SKM-1 treated with dmso at 0.1 percent for 144 hours (cell line): Measurements from ENCODE around the gene SCD5.

Source experiments
- DNase-seq: peaks from one replicate; lab custom pipeline; 2025; ENCODE audit not compliant: unreplicated experiment; lab: John Stamatoyannopoulos, UW

The SCD5 gene

DNA sequence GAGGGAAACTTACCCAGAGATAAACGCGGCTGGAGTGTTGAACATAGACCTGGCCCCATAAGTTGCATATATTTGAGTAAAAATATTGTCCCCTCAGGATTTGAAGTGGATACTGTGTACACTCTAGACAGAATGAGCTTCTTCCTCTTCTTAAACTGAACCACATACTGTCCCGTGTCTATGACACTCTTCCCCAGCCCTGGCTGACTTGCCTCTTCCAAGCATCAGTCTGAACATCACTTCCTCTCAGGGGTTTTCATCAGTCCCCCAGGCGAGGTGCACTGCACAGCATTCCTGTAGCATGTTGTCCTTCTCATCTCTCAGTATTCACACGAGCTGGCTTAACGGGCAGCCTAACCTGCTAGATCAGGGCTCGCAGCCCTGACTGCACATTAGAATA lies 156.3 kb downstream of the SCD5 start:
- DNase-seq: peak; percentile 27

DNA sequence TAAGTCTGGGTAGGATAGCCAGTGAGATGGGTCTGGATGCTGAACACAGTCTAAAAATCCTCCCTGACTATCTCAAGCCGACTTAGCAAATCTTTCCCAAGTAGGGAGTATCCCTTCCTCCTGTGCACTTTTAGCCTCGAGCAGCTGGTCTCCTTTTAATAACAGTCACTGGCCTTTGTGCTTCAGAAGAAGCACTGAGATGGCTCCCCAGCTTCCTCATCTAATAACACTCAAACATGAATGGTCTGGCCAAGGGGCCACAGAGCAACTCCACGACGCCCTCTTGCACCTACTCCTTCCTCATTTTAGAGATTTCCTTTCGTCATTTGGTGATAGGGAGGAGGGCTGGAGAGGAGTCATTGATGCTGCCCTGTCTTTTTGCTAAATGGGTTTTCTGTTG lies 158.1 kb downstream of the SCD5 start:
- DNase-seq: peak; percentile 61

DNA sequence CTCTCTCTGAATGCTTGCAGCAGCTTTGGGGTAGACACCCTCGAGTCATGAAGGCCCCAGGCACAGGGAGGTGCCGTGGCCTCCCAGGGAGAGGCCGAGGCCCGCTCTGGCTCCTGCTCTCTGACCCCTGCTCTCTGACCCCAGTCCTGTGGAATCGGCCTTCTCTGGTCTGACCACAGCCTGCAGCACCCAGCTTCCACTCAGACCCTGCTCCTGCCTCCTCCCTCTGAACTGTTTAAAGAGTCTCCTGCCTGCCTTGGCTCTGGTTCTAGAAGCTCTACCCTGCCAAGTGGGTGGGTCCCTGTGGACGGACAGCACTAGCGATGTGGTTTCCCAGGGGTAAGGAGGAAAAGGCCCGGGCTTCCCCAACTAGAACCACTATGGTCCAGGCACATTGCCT lies 158.6 kb downstream of the SCD5 start:
- DNase-seq: no peak

- DNase-seq: no peak
Observed at GRCh38 chr4:82638479-82638878, 160.1 kb downstream of the SCD5 start.

DNA sequence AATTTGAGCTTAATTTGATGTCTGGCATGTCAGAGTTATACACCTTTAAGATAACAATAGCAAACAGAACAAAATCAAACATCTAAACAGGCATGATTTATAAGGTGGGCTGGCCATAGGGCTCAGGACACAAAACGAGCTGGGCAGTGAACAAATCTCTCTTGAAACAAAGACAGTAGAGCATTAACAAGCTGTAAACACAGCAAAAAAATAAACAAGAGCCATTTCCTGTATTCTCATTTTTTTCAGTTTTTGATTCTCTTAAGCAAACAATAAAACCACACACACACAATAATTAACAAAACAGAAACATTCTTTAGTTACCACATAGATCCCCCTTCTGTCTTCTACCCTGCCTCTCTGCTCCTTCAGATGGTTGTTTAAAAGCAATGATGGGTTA lies 168.5 kb downstream of the SCD5 start:
- DNase-seq: no peak

- DNase-seq: no peak
Observed at GRCh38 chr4:82629238-82630000, 169.2 kb downstream of the SCD5 start.

GRCh38 chr4:82626251-82626868 lies 172.2 kb downstream of the SCD5 start:
- DNase-seq: no peak

GRCh38 chr4:82624819-82625218 lies 173.8 kb downstream of the SCD5 start:
- no peak for DNase-seq

DNA sequence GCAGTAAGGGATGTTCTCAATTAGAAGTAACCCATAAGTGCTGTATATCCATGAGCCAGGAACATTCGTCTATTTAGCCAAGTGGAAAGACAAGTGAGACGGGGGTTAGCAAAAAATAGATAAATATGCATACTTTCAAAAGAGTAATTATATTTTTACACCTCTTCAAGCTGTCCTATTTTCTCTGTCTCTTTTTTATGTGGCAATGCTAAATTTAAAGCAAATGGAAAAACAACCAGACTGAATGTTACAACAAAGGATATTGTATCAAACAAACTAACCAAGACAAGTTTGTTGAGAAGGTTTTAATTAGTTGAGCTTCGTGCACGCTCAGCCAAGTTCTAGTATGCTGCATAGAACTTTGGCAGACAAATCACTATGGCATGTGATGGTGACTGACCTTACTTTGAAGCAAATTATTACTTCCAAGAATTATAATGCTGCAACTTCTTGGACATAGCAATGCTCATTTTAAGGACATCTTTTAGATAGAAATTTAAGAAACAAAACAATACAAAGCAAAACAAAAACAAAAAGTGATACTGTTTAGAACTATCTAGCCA lies 175.4 kb downstream of the SCD5 start:
- no peak for DNase-seq

DNA sequence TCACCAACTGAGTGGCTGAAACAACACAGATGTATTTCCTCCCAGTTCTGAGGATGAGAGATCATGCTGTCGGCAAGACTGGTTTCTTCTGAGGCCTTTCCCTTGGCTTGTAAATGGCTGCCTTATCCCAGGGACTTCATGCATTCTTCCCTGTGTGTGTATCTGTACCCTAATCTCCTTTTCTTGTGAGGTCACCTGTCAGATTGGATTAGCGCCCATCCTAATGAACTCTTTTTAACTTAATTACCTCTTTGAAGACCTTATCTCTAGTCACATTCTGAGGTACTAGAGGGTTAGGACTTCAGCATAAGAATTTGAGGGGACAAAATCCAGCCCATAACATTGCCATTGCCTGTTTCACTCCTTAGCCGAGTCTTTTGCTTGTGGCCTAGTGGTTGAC lies 177.3 kb downstream of the SCD5 start:
- DNase-seq: no peak

DNA sequence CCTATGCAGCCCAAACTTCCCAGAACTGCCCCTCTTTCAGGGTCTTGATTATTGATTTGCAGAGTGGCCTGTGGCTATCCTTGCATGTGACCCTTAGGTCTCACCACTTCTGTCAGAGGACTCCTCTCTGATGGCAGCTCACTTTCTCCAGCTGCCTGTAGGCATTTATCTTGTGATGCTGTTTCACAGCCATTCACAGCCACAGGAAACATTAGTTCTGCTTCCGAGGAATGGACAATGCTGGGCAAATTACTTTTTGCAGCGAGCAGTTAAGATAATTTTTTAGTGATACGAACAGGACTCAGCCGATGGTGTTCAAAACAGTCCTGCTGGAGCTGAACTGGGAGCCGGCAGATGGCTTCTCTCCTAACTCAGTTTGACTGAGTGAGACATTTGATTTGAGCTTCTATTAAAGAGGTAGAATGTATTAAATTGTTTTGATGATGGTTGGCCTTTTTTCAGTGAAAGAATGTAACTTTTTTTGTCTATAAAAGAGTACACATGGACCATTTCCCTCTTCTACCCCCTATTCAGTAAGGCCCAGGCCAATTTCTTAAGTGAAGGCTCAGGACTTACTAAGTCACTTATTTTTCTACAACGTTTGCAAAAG lies 178.4 kb downstream of the SCD5 start:
- DNase-seq: no peak

GRCh38 chr4:82618103-82618720 lies 180.4 kb downstream of the SCD5 start:
- DNase-seq: no peak

GRCh38 chr4:82614838-82615449 lies 183.7 kb downstream of the SCD5 start:
- no peak for DNase-seq

GRCh38 chr4:82613121-82613520 lies 185.5 kb downstream of the SCD5 start:
- no peak for DNase-seq

GRCh38 chr4:82611982-82612381 lies 186.6 kb downstream of the SCD5 start:
- no peak for DNase-seq

DNA sequence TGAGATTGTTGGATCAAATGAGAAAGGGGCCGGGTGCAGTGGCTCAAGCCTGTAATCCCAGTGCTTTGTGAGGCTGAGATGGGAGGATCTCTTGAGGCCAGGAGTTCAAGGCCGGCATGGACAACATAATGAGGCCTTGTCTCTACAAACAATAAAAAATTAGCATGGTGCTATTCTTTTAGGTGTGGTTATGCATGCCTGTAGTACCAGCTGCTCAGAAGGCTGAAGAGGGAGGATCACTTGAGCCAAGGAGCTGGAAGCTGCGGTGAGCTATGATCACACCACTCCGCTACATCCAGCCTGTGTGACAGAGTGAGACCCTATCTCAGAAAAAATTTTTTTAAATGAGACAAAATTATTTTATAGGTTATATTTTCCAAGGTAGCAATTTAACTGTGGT lies 187.1 kb downstream of the SCD5 start:
- no peak for DNase-seq

GRCh38 chr4:82610041-82610440 lies 188.6 kb downstream of the SCD5 start:
- no peak for DNase-seq

DNA sequence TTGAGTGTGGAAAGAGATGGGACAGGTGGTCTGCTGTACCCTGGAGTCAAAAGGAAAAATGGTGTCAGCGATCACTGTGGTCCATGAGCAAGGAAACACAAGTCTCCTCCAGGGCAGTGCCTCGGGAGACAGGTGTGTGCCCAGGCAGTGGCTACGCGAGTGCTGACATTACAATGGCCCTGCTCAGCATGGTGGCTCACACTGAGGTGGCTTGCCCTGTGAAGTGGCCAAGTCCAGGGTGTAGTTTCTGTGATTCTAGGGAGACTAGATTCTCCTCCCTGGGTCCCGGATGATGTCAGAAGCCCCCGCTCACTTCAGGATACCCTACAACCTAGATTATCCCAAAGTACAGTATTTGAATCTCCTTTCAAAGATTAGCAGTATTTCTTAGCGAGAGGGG lies 192.0 kb downstream of the SCD5 start:
- no peak for DNase-seq

GRCh38 chr4:82604522-82604921 lies 194.1 kb downstream of the SCD5 start:
- no peak for DNase-seq

GRCh38 chr4:82601242-82602015 lies 197.2 kb downstream of the SCD5 start:
- DNase-seq: no peak
